ENCODE results near the gene WDR33.

GRCh38 chr2:127673291-127674069, 137.5 kb downstream of the WDR33 start:
- TF ChIP-seq CTCF (IDR thresholded peaks at IDR 0.05; ENCODE audit: low read depth, low read length) (no peak), EZH2phosphoT487 (IDR thresholded peaks at IDR 0.05; ENCODE audit: low read depth) (no peak)

Measured in OCI-LY3 (cell line).